Activated T-helper 1 cell treated with anti-CD3 and anti-CD28 coated beads, Interleukin-12 subunit alpha, Interleukin-12 subunit beta, Interleukin-2, Interleukin-4 antibody, amounts not matched to agents 30 ng/mL and 10 ng/mL and 1 ng/mL, durations not matched to agents 14 hours and 24 hours and 36 hours (primary cell): ENCODE results near the gene MRPL9. TPM values are rescaled to one million over a fixed set of nuclear protein-coding genes. Genes with fewer than 3 reads are reported as not detected.
"Not testable (repeated sequence)": the region's sequence is repeated elsewhere in the genome, so short reads cannot be mapped to it uniquely, and the experiment has no call there.

Experiments used
- DNase-seq: peaks from one replicate; pipeline ENCODE4 v3.0.0; 2021; ENCODE audit warnings: low spot score
- H3K27ac Mint-ChIP-seq: one replicate; pipeline ENCODE4 v1.8.0; 2021; ENCODE audit warnings: mild to moderate bottlenecking, mixed read lengths
- H3K27me3 Mint-ChIP-seq: one replicate; pipeline ENCODE4 v1.8.0; 2022; ENCODE audit warnings: mild to moderate bottlenecking, moderate library complexity, mixed read lengths; ENCODE audit not compliant: insufficient read depth
- H3K36me3 Mint-ChIP-seq: one replicate; pipeline ENCODE4 v1.8.0; 2021; ENCODE audit warnings: low read depth, mixed read lengths
- H3K4me1 Mint-ChIP-seq: one replicate; pipeline ENCODE4 v1.8.0; 2021; ENCODE audit warnings: low read depth, mixed read lengths
- H3K4me3 Mint-ChIP-seq: one replicate; pipeline ENCODE4 v1.8.0; 2021; ENCODE audit warnings: mild to moderate bottlenecking, moderate library complexity, mixed read lengths
- H3K9me3 Mint-ChIP-seq: one replicate; pipeline ENCODE4 v1.8.0; 2021; ENCODE audit warnings: mixed read lengths
- intact Hi-C: fragments of 100-400 bp; cut with micrococcal nuclease; formaldehyde crosslinking; loops from one replicate; pipeline ENCODE4 v1.15.1; 2024
- total RNA-seq: library from RNA; stranded (reverse); gene quantifications from 2 replicates; pipeline ENCODE4 v1.2.3, GENCODE V29; 2022

The MRPL9 gene
- total RNA-seq, 1 donor from 2014 or later: 141 TPM

DNA sequence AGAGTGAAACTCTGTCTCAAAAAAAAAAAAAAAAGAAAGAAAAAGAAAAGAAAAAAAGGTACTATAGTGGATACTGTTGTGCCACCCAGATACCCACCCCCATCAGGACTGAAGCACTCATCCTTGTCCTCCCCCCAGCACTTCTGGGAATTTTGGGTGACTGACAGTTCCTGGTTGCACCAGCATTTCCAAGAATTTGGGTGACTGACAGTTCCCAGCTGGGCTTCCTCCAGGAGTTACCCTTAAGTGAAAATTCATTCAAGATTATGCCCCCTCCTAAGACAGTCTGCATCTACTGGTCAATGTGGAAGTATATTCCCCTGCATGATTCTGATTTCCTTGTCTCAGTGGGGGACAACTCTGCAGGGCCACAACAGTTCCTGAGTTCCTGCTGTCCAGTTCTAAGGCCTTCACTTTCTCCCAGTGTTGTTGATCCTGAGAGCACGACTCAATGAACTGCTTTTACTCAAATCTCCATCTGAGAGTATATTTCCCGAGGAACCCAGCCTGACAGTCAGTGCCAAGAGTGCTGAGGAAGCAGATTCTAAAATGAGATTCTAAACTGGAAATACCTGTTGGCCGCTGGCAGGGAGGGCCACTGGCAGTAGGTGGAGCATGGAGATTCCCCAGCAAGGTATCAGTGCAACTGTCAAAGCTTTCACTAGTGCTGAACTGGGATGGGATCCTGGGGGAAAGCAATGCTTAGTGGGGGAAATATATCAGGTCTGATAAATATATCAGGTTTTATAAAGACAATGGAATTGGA, 23.5 kb downstream of the MRPL9 start:
- intact Hi-C loops: loop anchor here (5.0 kb wide), 1 partner anchor 437 kb away; no protein-coding TSS in a partner anchor
- peaks cover 16% of the 10 kb centered on the region for H3K9me3 Mint-ChIP-seq
- H3K27ac Mint-ChIP-seq: no peak overlapping the region
- DNase-seq: no peak
- no peaks in the 10 kb centered on the region for H3K36me3 Mint-ChIP-seq
- no peaks in the 10 kb centered on the region for H3K4me1 Mint-ChIP-seq
- H3K4me3 Mint-ChIP-seq: no peak overlapping the region
- H3K27me3 Mint-ChIP-seq: peaks cover 8% of the 10 kb centered on the region

DNA sequence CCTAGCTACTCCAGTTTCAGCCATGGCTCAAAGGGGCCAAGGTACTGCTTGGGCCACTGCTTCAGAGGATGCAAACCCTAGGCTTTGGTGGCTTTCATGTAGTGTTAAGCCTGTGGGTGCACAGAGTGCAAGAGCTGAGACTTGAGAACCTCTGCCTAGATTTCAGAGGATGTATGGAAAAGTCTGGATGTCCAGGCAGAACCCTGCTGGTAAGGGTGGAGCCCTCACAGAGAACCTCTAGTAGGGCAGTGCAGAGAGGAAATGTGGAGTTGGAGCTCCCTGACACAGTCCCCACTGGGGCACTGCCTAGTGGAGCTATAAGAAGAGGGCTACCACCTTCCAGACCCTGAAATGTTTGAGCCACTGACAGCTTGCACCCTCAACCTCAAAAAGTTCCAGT, 25.8 kb downstream of the MRPL9 start:
- Mint-ChIP-seq H3K36me3 (no peaks in the 10 kb centered on the region), H3K9me3 (peaks cover 16% of the 10 kb centered on the region), H3K27ac (no peak overlapping the region), H3K4me3 (no peak overlapping the region), H3K27me3 (peaks cover 2% of the 10 kb centered on the region), H3K4me1 (no peaks in the 10 kb centered on the region)
- no peak for DNase-seq
- intact Hi-C loops: loop anchor here (5.0 kb wide), 1 partner anchor 435 kb away; no protein-coding TSS in a partner anchor

DNA sequence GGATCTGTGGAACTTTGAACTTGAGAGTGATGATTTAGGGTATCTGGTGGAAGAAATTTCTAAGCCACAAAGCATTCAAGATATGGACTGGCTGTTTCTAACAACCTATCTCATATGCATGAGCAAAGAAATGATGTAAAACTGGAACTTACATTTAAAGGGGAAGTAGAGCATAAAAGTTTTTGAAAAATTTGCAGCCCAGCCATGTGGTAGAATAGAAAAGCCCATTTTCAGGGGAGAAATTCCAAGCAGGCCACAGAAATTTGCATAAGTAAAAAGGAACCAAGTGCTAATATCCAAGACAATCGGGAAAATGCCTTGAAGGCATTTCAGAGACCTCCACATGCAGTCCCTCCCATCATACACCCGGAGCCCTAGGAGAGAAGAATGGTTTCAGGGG, 26.3 kb downstream of the MRPL9 start:
- Mint-ChIP-seq H3K4me3 (no peak overlapping the region), H3K27ac (no peak overlapping the region), H3K9me3 (peaks cover 16% of the 10 kb centered on the region), H3K36me3 (no peaks in the 10 kb centered on the region), H3K4me1 (no peaks in the 10 kb centered on the region), H3K27me3 (peaks cover 2% of the 10 kb centered on the region)
- intact Hi-C loops: loop anchor here (5.0 kb wide), 1 partner anchor 435 kb away; no protein-coding TSS in a partner anchor
- no peak for DNase-seq

DNA sequence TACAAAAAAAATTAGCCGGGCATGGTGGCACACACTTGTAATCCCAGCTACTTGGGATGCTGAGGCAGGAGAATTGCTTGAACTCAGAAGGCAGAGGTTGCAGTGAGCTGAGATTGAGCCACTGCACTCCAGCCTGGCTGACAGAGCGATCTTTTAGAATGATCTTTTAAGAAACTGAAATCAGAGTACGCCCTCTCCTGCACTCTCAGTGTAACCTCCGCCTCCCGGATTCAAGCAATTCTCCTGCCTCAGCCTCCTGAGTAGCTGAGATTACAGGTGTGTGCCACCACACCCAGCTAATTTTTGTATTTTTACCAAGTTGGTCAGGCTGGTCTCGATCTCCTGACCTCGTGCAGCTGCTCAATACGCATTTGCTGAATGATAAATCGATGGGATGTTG, 29.3 kb downstream of the MRPL9 start:
- DNase-seq, intact Hi-C loops, H3K27ac Mint-ChIP-seq, H3K27me3 Mint-ChIP-seq, H3K36me3 Mint-ChIP-seq, H3K4me1 Mint-ChIP-seq, H3K4me3 Mint-ChIP-seq: not testable (repeated sequence)
- H3K9me3 Mint-ChIP-seq: peaks cover 16% of the 10 kb centered on the region

DNA sequence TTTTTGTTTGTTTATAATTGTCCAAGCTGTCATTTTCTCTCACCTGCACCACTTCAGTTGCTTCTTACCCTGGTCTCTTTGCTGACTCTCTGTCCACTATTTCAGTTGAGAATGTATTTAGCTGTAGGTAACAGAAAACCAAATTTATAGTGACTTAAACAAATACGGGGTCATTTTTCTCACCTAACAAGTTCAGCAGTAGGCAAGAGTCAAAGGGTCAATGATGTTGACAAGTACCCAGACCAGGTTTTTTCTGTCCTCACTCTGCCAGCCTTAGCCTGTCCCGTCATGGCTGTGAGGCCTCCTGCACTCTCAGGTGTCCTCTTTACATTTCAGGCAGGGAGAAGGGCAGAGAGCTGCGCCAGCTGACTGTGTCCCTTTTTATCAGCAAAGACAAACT, 30.2 kb downstream of the MRPL9 start:
- H3K36me3 Mint-ChIP-seq: no peaks in the 10 kb centered on the region
- no peak overlapping the region for H3K4me3 Mint-ChIP-seq
- DNase-seq: no peak
- H3K27ac Mint-ChIP-seq: no peak overlapping the region
- H3K4me1 Mint-ChIP-seq: no peaks in the 10 kb centered on the region
- intact Hi-C loops: no loop called here
- H3K9me3 Mint-ChIP-seq: peaks cover 12% of the 10 kb centered on the region
- peaks cover 5% of the 10 kb centered on the region for H3K27me3 Mint-ChIP-seq

DNA sequence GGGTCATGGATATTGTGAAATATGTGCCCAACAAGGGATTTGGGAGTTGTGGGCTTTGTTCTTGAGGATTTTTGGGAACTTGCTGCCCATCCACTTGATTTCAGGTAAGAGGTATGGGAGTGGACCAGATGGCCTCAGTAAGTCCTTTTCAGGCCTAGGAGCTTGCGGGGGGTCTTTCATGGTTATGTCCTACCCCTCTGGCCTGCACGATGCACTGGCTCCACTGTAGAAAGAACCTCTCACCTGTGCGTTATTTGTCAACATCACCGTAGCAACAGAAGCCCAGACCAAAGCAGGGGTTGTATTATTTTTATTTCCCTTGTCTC, 33.4 kb downstream of the MRPL9 start:
- intact Hi-C loops: no loop called here
- DNase-seq: no peak
- no peaks in the 10 kb centered on the region for H3K36me3 Mint-ChIP-seq
- H3K27me3 Mint-ChIP-seq: peaks cover 11% of the 10 kb centered on the region
- no peak overlapping the region for H3K27ac Mint-ChIP-seq
- H3K9me3 Mint-ChIP-seq: no peaks in the 10 kb centered on the region
- H3K4me3 Mint-ChIP-seq: no peak overlapping the region
- no peaks in the 10 kb centered on the region for H3K4me1 Mint-ChIP-seq

DNA sequence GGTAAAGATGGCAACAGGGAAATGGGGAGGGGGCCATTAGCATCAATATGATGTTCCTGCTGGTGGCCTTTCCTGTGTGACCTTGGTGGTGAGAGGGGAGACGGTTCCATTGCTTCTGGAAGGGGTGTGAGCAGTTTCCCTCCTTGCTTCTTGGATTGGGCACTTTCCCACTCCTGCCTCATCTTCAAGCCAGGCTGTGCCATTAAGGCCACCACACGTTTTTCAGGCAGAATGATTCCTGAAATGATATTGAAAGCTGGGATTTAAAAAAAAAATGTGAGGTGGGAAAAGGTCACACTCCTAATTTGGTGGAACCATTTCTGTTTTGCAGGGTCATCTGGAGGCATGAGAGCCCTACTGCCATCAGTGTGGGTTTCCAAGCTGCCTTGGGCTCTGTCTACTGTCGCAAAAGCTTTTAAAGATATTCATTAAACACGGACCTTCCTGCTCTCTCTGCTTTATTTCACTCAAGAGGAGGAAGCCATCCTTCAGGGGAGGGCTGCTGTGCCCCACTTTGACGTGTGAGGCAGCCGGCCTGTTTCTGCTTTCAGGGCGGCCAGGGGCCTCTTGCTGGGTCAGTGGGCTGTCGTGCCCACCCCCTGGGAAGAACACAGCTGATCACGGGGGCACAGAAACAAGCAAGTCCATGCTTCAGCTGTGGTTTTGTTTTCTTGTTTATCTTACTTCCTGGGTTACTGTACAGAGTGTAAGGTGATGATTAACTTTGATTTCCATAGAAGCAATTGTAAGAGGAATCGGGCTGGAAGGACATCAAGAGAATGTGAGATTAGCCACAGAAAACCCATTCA, 33.9 kb downstream of the MRPL9 start:
- H3K4me3 Mint-ChIP-seq: no peak overlapping the region
- intact Hi-C loops: no loop called here
- no peak for DNase-seq
- H3K9me3 Mint-ChIP-seq: no peaks in the 10 kb centered on the region
- H3K27ac Mint-ChIP-seq: no peak overlapping the region
- no peaks in the 10 kb centered on the region for H3K36me3 Mint-ChIP-seq
- peaks cover 16% of the 10 kb centered on the region for H3K27me3 Mint-ChIP-seq
- H3K4me1 Mint-ChIP-seq: no peaks in the 10 kb centered on the region

DNA sequence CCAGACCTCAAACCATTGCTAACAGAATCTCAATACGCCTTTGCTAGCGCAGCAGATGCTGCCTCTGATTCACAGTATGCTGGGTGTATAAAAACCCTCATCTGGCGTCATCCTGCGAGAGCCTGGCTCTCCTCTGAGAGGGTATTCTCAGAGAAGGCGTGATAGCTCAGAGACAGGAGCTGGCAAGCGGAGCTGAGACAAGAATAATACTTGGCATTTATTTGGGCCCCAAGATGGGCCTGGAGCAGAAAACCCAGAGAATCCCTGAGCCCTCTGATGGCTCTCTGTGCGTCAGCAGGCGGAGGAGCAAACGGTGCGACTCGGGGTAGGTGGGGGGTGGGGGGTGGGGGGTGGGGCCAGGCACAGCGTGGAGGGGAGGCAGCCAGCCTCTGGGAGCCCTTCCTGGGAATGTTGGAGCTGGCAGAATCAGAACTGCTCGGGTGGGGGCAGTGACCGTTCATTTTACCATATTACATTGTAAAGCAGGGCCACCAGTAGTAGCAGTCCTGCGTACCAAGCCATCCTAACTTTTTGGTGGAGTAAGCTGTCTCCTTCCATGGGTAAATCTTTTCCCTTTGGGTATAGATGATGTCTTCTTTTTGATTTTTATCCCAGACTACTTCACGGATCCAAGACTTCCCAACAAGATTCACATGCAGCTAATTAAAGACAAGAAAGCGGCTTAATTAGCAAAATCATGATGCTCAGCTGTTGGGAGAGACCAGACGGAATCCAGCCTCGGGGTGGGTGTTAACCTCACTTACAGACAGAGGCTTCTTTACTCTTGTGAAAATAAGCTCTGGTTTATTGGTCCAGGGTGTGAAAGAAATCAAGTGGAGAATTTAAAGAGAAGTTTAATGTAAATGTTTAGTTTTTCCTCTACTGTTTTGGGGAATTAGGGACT, 34.9 kb downstream of the MRPL9 start:
- no peak overlapping the region for H3K4me3 Mint-ChIP-seq

DNA sequence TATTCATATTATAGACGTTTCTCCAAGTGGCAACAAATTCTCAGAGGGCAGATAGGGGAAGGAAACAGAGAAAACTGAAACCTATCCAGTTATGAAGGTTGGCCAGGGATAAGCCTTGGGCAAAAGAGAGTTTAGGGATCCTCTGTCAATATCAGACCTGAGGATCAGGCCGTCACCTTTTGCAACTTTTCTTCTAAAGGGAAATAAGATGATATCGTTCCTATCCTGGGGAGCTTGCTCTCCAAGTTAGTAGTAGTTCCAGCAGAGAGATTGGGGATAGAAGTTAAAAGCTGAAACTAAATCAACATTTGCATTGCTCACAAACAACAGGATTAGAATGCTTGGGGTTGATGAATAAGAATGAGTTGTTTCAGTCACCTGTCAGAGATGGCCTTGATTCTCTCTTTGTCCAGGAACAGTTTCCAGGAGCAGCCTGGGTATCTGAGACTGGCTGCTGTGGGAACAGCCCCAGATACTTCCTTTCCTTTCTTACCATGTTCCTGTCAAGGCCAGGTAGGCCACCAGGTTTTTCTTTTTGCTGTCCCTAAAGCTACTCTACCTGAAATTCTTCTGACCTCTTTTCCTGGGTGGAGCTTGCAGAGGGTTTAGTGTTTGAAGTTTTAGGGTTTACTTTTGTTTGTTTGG, 39.4 kb downstream of the MRPL9 start:
- H3K27me3 Mint-ChIP-seq: peaks cover 56% of the 10 kb centered on the region
- intact Hi-C loops: loop anchor here (5.0 kb wide), 1 partner anchor 113 kb away; the partner anchor contains the start of gene C2CD4D
- no peak for DNase-seq
- no peaks in the 10 kb centered on the region for H3K36me3 Mint-ChIP-seq
- H3K9me3 Mint-ChIP-seq: no peaks in the 10 kb centered on the region
- H3K4me3 Mint-ChIP-seq: no peak overlapping the region
- no peak overlapping the region for H3K27ac Mint-ChIP-seq
- H3K4me1 Mint-ChIP-seq: peaks cover 18% of the 10 kb centered on the region

More for the DNA sequence above, 34.9 kb downstream of the MRPL9 start:
- peaks cover 23% of the 10 kb centered on the region for H3K27me3 Mint-ChIP-seq
- H3K36me3 Mint-ChIP-seq: no peaks in the 10 kb centered on the region
- intact Hi-C loops: no loop called here
- H3K4me1 Mint-ChIP-seq: no peaks in the 10 kb centered on the region
- no peak overlapping the region for H3K27ac Mint-ChIP-seq
- DNase-seq: no peak
- H3K9me3 Mint-ChIP-seq: no peaks in the 10 kb centered on the region

DNA sequence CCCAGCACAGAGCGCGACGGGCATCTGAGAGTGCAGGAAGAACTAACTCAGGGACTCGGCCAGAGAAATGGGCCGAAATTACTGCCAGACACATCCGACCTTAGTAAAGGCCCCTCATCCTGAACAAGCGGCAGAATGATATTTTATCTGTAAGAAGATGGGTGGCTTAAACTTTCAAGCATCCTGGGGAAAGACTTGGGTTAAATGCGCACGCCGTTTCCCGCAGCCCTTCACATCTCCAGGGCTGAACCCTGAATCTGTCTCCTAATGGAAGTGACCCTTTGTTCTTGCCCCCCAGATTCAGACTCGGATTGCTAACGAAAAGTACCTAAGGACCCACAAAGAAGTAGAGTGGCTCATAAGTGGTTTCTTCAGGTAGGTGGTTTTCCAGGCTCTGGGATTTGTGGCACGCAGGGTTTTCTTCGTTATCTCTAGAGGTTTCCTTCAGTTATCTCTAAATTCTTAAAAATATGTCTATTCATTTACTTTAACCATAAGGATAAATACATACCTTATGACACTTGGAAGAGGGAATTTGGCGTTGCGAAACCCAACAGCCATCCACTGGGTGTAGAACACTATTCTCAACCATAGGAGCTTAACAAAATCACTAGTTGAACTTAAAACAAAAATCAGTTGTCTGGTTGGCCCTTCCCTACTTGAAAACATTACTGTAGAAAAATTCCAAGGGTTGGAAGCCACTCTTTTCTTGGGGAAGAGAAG, 41.3 kb downstream of the MRPL9 start:
- peak overlapping the region; percentile 77 for H3K4me3 Mint-ChIP-seq
- DNase-seq: no peak
- no peak overlapping the region for H3K27ac Mint-ChIP-seq
- peaks cover 18% of the 10 kb centered on the region for H3K4me1 Mint-ChIP-seq
- no peaks in the 10 kb centered on the region for H3K36me3 Mint-ChIP-seq
- intact Hi-C loops: loop anchor here (1.0 to 5.0 kb wide), 4 partner anchors 41 to 182 kb away; partner anchors contain the start of genes C2CD4D, MRPL9 and TUFT1
- H3K9me3 Mint-ChIP-seq: no peaks in the 10 kb centered on the region
- H3K27me3 Mint-ChIP-seq: peaks cover 72% of the 10 kb centered on the region

DNA sequence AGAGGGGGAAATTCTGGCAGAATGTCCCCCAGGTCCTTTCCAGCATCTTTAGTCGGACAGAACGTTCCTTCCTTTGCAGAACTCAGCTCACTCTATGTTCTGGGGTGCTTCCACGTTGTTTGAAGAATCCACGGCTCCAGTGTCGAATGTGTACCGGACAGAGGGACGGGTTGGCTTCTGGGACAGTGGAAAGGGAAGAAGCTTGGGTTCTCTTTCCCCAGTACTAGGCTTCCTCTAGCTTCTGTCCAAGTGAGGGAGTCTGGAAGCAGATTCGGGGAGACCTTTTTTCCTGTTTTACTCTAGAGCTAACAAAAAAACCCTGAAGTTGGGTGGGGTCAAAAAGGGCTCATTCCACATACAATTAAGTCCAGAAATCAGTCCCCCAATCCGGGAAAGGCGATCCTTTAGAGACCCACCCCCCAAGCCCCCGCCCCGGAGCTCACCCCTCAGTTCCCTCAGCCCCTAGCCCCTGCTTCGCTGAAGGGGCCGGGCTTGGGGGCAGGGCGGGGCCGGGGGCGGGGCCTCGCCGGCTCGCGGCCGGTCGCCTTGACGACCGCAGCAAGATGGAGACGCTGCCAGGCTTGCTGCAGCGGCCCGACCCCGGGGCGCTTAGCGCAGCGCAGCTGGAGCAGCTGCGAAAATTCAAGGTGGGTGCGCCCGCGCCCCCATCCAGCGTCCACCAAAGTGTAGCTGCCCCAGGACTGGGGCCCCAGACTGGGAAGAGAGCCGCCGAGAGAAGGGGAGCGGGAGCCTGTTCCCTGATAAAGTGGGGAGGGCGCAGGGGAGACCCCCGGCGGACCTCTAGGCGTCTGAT, 42.1 kb downstream of the MRPL9 start, which contains the start of gene RIIAD1:
TSS of gene RIIAD1 (plus strand) at position 549 of the 814 bp plus-strand sequence. CDS start at position 564, 15 bp downstream.
- peaks cover 76% of the 10 kb centered on the region for H3K27me3 Mint-ChIP-seq
- peak; percentile 36 for DNase-seq
- H3K27ac Mint-ChIP-seq: no peak within 1 kb of the TSS
- no peaks in the 10 kb centered on the region for H3K9me3 Mint-ChIP-seq
- intact Hi-C loops: loop anchor here (1.0 to 5.0 kb wide), 4 partner anchors 42 to 181 kb away; partner anchors contain the start of genes C2CD4D, MRPL9 and TUFT1
- no peaks in the 10 kb centered on the region for H3K36me3 Mint-ChIP-seq
- H3K4me1 Mint-ChIP-seq: peaks cover 18% of the 10 kb centered on the region
- H3K4me3 Mint-ChIP-seq: peak within 1 kb of the TSS; percentile 77
